GM19351 (cell line): ENCODE measurements around the gene SCGN.

ENCODE experiments used
- ATAC-seq: cut with Tn5 transposase; IDR thresholded peaks from one replicate; pipeline ENCODE4 v1.9.1; 2021; ENCODE audit warnings: mild to moderate bottlenecking, moderate library complexity; ENCODE audit not compliant: unreplicated experiment

SCGN gene

DNA sequence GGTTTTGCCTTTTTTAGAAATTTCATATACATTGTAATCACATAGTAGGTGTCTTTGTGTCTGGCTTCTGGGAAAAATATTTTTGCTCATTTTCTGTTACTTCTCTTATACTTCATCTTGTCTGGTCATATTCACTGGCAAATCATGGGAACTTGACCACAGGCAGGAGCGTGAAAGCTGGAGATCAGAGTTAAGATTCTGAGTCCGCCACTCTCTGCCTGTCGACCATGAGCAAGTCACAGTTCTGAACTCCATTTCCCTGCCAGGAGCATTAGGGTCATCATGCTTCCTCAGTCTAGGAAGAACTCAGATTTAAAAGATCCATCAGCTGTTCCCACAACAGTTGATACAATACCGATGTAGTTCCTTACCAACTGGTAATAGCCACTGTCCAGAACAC lies 12.4 kb upstream of the SCGN start:
- no peak for ATAC-seq

- ATAC-seq = no peak
These were observed 11.6 kb upstream of the SCGN start for GRCh38 chr6:25640446-25640845.

- no peak for ATAC-seq
These were observed 11.1 kb upstream of the SCGN start for GRCh38 chr6:25640891-25641290.

- no peak for ATAC-seq
These were observed 10.6 kb upstream of the SCGN start for GRCh38 chr6:25641377-25641776.

- no peak for ATAC-seq
These were observed 9.9 kb upstream of the SCGN start for GRCh38 chr6:25641940-25642666.

GRCh38 chr6:25642667-25643328 lies 9.2 kb upstream of the SCGN start:
- no peak for ATAC-seq

- ATAC-seq = no peak
These were observed 6.1 kb upstream of the SCGN start for GRCh38 chr6:25645916-25646315.

- no peak for ATAC-seq
These were observed 2.4 kb upstream of the SCGN start for GRCh38 chr6:25649611-25650010.

DNA sequence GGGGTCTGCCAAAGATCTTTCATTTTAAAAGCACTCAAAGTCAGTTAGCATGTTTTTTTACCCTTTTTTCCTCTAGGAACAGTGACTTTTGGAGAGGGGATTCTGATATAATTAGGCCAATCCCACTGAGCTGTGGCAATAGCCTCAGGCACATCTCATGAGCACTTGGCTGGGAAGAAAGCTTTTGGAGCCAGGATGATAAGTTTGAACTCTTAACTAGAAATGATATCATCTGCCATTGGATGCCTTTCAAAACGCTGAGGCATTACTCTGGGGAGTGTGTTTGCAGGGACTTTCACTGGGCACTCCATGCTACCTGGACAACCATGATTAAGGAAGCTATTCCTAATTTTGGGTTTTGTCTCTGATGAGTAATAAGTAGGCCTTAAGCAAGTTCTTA lies 3.7 kb downstream of the SCGN start:
- ATAC-seq = no peak

DNA sequence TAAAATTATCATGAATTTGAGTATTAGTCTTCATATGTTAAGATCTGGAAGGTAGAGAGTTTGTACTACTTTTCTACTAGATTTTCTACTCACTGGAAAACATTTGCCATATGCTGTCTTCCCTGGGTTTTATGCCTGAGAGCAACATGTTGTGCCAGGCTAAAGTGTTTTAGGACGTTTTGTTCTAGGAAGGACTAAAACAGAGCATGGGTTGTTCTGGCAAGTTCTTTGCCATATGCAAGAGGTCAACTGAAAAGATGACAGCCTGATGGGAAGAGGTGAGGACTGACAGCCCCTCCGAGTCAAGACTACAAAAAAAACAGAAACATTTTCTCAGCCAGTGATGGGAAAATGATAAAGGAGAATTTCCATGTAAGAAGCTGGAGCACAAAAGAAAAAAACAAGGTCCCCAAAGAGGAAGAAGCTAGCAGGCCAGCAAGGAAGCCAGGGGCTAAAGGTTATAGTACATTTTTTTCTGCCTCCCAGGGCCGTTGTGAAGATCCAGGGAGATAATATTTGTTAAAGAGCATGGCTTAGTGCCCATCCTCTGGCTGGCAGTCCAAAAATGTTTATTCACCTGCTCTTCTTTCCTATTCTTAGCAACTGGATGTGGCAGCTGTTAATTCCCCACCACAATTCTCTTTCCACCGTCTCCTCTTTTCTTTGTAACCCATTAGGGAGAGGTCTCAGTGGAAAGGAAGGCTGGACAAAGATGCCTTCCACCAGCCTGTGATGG lies 7.8 kb downstream of the SCGN start:
- no peak for ATAC-seq

GRCh38 chr6:25660512-25660911 lies 8.5 kb downstream of the SCGN start:
- no peak for ATAC-seq

DNA sequence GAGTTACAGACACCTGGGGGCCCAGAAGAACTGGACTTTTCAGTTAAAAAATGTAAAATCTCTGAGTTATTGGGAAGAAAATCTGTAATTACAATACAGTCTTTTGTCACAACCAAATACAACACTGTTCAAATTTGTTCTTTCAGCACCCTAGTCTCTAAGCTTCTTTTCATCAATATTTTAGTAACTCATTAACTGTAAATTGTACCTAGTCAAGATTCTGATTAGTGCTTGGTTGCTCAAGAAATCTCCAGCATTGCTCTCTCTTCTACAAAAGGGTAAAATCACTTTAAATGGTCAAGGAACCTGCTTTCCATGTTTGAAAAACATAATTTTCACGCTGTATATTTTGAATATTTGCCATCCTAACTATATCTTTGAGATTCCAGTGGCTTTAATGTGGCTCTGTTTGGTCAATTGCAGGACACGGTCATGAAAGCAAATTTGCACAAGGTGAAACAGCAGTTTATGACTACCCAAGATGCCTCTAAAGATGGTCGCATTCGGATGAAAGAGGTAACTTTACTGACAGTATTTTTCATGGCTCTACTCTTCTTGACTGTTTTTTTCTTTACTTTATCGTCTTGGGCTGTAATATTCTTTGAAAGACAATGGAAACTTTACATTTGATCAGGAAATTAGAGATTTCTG lies 9.2 kb downstream of the SCGN start:
- ATAC-seq = no peak

GRCh38 chr6:25665455-25665854 lies 13.4 kb downstream of the SCGN start:
- ATAC-seq = no peak

GRCh38 chr6:25669413-25669812 lies 17.4 kb downstream of the SCGN start:
- no peak for ATAC-seq

DNA sequence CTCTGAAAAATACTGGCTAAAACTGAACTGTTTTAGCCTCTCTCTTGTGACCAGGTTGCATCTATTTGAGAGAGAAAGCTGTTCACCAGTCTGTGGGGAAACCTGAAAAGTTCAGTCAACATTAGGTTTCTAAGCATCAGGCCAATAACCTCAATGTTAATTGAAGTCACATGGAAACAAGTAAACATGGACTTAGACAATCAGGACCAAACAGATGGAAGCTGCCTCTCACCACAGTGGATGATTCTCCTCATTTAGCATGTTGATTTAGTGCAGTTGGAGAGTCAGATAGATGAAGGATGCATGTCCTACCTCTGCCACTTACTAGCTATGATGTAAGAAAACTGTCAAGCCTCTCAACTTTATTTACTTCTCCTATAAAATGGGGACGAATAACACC lies 18.2 kb downstream of the SCGN start:
- no peak for ATAC-seq

DNA sequence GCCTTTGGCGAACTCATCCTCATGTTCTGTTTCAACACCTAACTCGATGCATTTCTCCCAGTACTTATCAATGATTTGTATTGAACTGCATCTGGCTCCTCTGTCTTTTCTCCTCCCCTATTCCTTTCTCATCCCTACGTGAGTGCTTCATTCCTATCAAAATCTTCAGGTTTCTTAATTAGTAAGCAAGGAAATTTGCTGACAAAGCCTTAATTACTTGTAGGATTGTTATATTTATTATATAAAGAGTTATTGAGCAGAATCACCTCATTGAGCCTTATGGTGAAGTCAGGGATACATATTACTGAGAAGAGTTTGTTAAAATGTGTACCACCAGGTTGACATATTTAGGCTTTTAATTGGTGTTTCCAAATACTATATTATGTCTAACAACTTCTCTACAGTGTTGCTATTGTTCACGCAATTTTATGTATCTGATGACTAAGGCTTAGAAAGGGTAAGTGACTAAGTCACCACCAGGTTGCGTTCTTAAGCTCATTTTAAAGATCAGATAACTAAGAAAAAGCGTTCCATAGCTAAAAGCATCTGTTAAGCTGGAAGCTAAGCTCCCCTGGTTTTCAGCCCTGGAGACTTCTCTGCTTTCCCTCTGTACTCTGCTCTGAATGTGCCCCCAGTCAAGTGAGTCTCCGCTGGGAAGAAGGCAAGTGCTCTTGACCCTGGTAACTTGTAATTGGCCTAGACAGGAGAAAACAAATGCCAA lies 18.9 kb downstream of the SCGN start:
- ATAC-seq = no peak

GRCh38 chr6:25671652-25672051 lies 19.6 kb downstream of the SCGN start:
- no peak for ATAC-seq

DNA sequence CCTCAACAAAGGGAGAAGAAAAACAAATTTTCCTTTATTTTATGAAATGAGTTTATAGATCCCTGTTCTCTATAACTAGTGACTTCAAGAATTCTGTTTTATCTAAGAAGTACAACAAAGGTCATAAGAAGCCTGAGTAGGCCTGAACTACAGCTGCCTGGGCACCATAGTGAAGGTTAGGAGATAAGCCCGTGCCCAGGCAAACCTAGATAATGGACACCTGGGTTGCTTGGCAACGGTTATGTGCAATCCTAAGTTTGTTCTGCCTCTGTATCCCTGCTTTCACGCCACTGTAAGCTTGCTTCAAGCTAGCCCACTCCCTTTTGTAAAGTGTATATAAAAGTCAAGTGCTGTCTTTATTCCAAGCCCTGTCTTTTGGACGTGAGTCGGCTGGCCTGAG lies 23.2 kb downstream of the SCGN start:
- no peak for ATAC-seq

DNA sequence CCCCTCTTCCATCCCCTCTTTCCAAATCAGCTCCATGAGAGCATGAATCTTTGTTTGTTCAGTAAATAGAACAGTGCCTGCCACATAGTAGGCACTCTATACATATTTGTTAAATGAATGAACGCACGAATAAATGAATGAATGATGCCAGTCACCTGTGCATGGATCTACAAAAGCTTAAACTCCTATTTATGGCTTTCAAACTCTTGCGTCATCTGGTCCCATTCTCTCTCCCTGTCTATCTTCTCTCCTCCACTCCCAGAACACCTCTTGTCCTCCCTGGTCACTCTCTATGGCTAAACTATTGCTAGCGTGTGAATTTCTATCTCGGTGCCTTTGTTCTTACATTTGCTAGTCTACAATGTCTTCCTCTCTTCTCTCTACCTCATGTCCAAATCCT lies 24.8 kb downstream of the SCGN start:
- no peak for ATAC-seq

DNA sequence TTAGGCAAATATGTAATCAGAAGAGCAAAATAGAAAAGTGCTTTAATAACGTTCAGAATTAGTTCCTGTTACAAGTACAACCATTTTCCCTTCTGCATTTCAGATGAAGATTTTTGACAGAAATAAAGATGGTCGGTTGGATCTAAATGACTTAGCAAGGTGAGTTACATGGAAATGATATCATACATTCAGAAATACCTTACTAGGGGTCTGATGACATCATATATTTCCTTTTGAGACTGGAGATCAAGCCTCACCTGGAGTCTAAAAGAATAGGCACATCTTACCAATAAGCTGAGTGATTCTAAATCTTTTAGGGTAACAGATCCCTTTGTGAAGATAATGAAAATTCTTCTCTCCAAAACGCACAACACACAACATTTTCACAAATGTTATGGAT lies 29.8 kb downstream of the SCGN start:
- ATAC-seq = no peak

DNA sequence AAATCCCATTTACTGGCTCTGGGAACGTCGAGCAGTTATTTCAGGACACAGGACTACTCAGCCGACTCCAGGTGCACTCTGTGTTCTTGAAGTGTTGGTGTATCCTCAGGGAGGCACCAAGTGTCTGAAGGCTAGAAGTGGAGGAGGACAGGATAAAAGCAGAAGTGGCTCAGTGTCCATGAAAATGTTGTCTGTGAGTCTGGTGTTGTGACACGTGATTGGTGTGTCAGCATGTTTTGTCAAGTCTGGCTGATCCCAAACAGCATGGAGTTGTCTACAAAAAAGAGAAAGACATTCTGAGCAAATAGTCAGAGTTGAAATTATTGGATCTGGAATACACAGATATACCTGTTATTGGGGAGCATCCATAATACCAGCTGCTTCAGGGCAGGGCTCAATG lies 30.3 kb downstream of the SCGN start:
- ATAC-seq = no peak
